GM18870 (cell line): ENCODE results near the gene TGIF1.
"Not testable (repeated sequence)": the region's sequence is repeated elsewhere in the genome, so short reads cannot be mapped to it uniquely, and the experiment has no call there.

ENCODE experiments used
- ATAC-seq: cut with Tn5 transposase; IDR thresholded peaks from one replicate; pipeline ENCODE4 v1.9.1; 2021; ENCODE audit warnings: moderate library complexity; ENCODE audit not compliant: unreplicated experiment

TGIF1 gene

GRCh38 chr18:3455090-3455635 is 5.2 kb downstream of the TGIF1 start:
- ATAC-seq, result no peak

DNA sequence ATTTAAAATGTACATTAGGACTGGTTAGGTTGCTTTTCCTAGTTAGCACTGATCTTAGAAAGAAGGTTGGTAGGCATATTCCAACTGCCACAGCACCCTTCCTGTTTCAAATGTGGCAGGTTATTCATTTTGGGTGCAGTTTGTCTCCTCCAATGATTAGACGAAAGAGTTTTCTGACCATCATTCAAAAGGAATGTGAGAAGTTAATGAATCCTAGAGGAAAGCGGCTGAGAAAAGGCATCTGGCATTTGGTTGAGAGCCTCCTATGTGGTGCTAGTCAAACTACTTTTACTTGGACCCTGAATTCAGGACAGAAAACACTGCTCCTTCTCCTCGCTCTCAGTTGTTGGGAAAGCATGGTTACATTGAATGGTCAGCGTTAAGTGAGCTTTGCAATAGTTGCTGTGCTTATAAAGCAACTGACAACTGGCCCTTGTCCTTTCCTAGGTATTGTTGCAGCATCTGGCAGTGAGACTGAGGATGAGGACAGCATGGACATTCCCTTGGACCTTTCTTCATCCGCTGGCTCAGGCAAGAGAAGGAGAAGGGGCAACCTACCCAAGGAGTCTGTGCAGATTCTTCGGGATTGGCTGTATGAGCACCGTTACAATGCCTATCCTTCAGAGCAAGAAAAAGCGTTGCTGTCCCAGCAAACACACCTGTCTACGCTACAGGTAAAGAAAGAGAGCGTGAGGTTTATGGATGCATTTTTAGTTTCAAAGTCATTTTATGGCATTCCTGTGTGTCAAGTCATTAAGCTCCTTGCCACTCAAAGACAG is 6.1 kb downstream of the TGIF1 start:
- ATAC-seq, result no peak

- ATAC-seq, result no peak
These were observed 6.7 kb downstream of the TGIF1 start for GRCh38 chr18:3456686-3457069.

- ATAC-seq, result no peak
These were observed 7.3 kb downstream of the TGIF1 start for GRCh38 chr18:3457261-3457724.

DNA sequence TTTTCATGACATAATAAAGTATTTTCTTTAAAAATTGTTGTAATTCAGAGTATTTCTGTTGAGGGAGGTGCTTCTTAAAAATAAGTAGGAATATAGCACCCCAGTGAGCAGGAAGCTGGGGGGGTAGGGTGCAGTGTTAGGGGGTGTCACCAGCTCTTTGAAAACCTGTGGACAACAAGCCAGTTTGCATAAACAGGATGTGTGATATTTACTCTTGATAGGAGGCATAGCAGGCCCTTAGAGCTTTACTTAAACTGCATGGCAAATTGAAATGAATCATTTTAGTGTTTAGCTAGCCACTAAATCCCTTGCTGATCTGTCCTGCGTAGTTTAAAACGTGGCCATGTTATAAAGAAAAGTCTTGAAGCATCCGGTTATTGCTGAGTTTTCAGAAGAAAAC is 8.4 kb downstream of the TGIF1 start:
- ATAC-seq, result no peak

GRCh38 chr18:3458952-3459853 is 9.2 kb downstream of the TGIF1 start:
- peak; percentile 56 for ATAC-seq

DNA sequence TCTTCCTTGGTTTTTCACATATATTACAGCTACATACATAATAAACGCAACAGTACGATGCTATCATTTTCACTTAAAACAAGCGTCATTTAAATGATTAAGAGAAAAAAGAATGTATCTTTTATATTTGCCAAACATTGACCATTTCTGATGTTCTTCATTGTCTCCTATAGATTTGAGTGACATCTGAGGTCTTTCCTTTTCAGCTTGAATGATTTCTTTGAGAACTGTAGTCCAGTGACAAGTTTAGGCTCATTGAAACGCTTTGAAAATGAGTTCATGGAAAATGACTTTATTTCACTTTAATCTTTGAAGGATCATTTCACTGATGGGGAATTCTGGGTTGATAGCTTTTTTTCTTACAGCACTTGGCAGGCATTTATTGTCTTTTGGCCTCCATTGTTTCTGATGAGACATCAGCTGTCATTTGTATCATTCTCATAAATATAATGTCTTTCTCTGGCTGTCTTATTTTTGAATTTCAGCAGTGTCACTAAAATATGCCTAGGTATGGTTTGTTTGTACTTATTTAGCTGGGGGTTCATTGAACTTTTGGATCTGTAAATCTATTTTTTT is 10.9 kb downstream of the TGIF1 start:
- ATAC-seq, result no peak

DNA sequence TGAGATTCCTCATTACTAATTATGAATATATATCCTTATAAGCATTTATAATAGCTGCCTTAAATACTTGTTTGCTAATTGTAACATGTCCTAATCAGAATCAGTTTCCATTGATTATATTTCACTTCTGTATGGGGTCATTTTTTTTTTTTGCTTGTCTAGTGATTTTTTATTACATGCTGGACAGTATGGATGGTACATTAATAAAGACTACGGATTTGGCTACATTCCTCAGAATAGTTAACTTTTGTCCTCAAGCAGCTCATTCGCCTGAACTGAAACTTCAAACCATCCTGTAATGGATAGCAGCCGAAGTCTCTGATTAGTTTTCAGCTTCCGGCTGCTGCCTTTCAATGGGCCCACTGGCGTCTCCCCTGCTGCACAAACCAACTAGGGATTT is 11.7 kb downstream of the TGIF1 start:
- no peak for ATAC-seq

- no peak for ATAC-seq
These were observed 13.1 kb downstream of the TGIF1 start for GRCh38 chr18:3463051-3463450.

GRCh38 chr18:3466045-3466444 is 16.1 kb downstream of the TGIF1 start:
- ATAC-seq, result no peak

DNA sequence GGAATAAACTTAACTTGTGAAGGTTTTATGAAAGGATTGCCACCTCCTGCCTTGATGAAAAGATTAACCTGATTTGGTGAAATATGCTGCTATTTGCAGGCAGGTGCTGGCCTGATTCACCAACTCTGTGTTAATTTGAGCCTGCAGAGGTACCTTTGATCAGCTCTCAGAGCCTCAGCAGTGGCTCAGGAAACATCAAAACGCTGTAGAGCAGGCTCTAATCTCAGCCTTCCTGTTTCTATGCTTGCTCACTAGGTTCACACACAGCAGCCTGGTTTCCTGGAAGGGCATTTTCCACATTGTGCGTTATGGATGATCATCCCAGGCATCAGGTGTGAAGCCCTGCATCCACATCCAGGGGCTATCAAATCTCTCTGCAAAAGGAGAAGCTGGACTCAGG is 16.9 kb downstream of the TGIF1 start:
- ATAC-seq, result no peak

DNA sequence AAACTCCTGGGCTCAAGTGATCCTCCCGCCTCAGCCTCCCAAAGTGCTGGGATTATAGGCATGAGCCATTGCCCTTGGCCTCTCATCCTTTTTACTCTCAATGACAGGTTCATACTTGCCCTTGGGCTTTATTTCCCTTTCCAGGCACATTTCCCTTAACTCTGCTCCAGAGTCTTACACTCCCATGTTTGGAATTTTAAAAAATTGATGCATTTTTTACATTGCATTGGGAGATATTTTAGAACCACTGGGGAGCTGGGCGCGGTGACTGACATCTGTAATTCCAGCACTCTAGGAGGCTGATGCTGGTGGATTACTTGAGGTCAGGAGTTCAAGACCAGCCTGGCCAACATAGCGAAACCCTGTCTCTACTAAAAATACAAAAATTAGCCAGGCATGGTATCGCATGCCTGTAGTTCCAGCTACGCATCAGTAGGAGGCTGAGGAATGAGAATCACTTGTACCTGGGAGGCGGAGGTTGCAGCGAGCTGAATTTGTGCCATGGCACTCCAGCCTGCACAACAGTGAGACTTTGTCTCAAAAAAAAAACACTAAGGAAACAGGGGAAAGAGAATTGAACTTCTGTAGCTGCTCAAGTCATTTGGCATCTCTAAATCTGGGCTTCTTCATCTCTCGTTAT is 18.2 kb downstream of the TGIF1 start:
- ATAC-seq, result no peak

DNA sequence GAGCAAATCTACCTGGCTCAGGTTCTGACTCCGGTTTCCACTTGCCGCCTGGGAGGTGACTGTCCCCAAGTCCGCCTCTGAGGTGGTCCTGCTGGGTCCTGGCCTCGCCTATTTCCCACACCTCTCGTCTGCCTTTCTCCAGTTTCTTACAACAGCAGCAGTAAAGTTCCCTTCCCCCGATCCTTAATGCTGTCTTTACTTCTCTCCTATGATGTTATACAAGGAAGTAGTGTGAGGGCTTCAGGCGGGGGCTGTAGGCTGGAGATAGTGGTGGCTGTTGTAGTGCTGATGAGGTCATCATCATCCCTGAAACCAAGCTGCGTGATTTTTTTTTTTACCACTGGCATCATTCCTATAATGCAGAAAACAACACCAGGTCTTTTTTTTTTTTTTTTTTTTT is 18.9 kb downstream of the TGIF1 start:
- no peak for ATAC-seq

- no peak for ATAC-seq
These were observed 21.2 kb downstream of the TGIF1 start for GRCh38 chr18:3471141-3471648.

GRCh38 chr18:3472121-3472520 is 22.1 kb downstream of the TGIF1 start:
- ATAC-seq, result not testable (repeated sequence)

DNA sequence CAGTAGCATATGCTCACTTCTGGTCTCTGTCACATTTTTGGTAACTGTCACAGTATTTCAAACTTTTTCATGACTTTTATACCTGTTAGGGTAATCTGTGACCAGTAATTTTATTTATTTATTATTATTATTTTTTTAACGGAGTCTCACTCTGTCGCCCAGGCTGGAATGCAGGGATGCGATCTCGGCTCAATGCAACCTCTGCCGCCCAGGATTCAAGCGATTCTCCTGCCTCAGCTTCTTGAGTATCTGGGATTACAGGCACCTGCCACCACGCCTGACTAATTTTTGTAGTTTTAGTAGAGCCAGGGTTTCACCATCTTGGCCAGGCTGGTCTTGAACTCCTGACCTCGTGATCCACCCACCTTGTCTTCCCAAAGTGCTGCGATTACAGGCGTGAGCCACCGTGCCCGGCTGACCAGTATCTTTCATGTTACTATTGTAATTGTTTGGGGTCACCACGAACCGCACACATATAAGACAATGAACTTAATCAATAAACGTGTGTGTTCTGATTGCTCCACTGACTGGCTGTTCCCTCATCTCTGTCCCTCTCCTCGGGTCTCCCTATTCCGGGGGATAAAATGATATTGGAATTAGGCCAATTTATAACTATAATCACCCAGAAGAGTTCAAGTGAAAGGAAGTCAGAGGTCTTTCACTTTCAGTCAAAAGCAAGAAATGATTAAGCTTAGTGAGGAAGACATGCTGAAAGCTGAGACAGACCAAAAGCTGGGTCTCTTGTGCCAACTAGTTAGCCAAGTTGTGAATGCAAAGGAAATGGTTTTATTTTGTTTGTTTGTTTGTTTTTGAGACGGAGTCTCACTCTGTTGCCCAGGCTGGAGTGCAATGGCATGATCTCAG is 22.9 kb downstream of the TGIF1 start:
- ATAC-seq, result no peak

GRCh38 chr18:3478262-3478978 is 28.4 kb downstream of the TGIF1 start:
- no peak for ATAC-seq

GRCh38 chr18:3479978-3480509 is 30.1 kb downstream of the TGIF1 start:
- ATAC-seq, result no peak
